HCT116 (cell line): ENCODE results near the gene EIF4E1B. TPM values are rescaled to one million over a fixed set of nuclear protein-coding genes. Genes with fewer than 3 reads are reported as not detected.

Experiments
- ATAC-seq: fragments of 200-7000 bp; cut with Tn5 transposase; 2 replicates; pipeline ENCODE4 v1.9.1; 2020; ENCODE audit warnings: mild to moderate bottlenecking, moderate library complexity
- BruUV-seq: library from RNA; stranded (reverse); fragments of 400-500 nt; replicated peaks from 2 replicates; lab custom pipeline; 2021; lab: Mats Ljungman, UMichigan
- CTCF ChIA-PET: fragments of 300-600 bp; sonication (Branson Sonifier 250); formaldehyde crosslinking; loops from one replicate; lab custom pipeline; 2021; ENCODE audit warnings: antibody characterized with exemption; lab: Charles Lee
- POLR2A ChIA-PET: fragments of 300-600, 350-600 bp; sonication (Branson Sonifier 250); formaldehyde crosslinking; loops from one replicate; lab custom pipeline; 2021; ENCODE audit warnings: antibody characterized with exemption; lab: Charles Lee
- RAD21 ChIA-PET, 2 experiments: fragments of 300-600 bp; sonication (Branson Sonifier 250); formaldehyde crosslinking; loops; one replicate each; lab custom pipeline; 2023; ENCODE audit warnings: low total read pairs in 2 of 2; ENCODE audit not compliant: uncharacterized antibody in 2 of 2, unreplicated experiment in 2 of 2, low non-redundant PET in 1 of 2; lab: Charles Lee
- DNase-seq: peaks from one replicate; pipeline ENCODE4 v3.0.0-alpha.2; 2010; ENCODE audit warnings: low read depth, low spot score
- H2AFZ ChIP-seq: fragments of 200-600 bp; shearing (Covaris generic), sonication (generic); 2 replicates; pipeline ENCODE4 v1.6.1; 2017; ENCODE audit warnings: low read depth, mixed run types, mixed read lengths, antibody characterized with exemption, low read length; ENCODE audit not compliant: poor library complexity, severe bottlenecking
- H3K27ac ChIP-seq: 2 replicates; pipeline ENCODE4 v1.5.1; 2012; ENCODE audit warnings: low read depth, low read length
- H3K27me3 ChIP-seq: fragments of 200-600 bp; sonication (generic); 2 replicates; pipeline ENCODE4 v1.6.1; 2016; ENCODE audit warnings: mixed run types, low read length, mixed read lengths; ENCODE audit not compliant: insufficient read depth
- H3K36me3 ChIP-seq, 2 experiments: fragments of 200-500 bp in 1 of 2; fragments of 200-600 bp in 1 of 2; sonication (Bioruptor generic) in 1 of 2; sonication (generic) in 1 of 2; 2 replicates each; pipeline versions ENCODE4 v1.5.1 to v1.6.1; 2014 to 2016; ENCODE audit warnings: low read length in 2 of 2, inconsistent platforms in 1 of 2, mixed read lengths in 1 of 2, mixed run types in 1 of 2; ENCODE audit not compliant: insufficient read depth in 2 of 2, control insufficient read depth in 1 of 2
- H3K4me1 ChIP-seq, 2 experiments: fragments of 200-600 bp in 1 of 2; sonication (generic) in 1 of 2; 2 replicates each; pipeline versions ENCODE4 v1.5.1 to v1.6.1; 2012 to 2017; ENCODE audit warnings: low read length in 2 of 2, inconsistent platforms in 1 of 2, mild to moderate bottlenecking in 1 of 2, mixed read lengths in 1 of 2, mixed run types in 1 of 2, moderate library complexity in 1 of 2; ENCODE audit not compliant: insufficient read depth in 2 of 2, control insufficient read depth in 1 of 2
- H3K4me2 ChIP-seq: fragments of 200-600 bp; sonication (generic); 2 replicates; pipeline ENCODE4 v1.6.1; 2017; ENCODE audit warnings: mixed run types, low read length, mixed read lengths
- H3K4me3 ChIP-seq, 2 experiments: fragments of 200-600 bp in 1 of 2; sonication (generic) in 1 of 2; replicated peaks in 1 of 2; 2 replicates each; pipeline ENCODE4 v1.5.1; 2011 to 2016; ENCODE audit warnings: low read length in 2 of 2, control low read depth in 1 of 2, low read depth in 1 of 2, mild to moderate bottlenecking in 1 of 2, mixed read lengths in 1 of 2, mixed run types in 1 of 2
- H3K79me2 ChIP-seq: fragments of 200-600 bp; sonication (generic); 2 replicates; pipeline ENCODE4 v1.6.1; 2017; ENCODE audit warnings: mild to moderate bottlenecking, mixed run types, low read length, moderate library complexity, mixed read lengths; ENCODE audit not compliant: insufficient read depth
- H3K9ac ChIP-seq: fragments of 200-600 bp; sonication (generic); 2 replicates; pipeline ENCODE4 v1.6.1; 2016; ENCODE audit warnings: low read length, mixed read lengths
- H3K9me2 ChIP-seq: fragments of 200-600 bp; sonication (generic), shearing (Covaris generic); 2 replicates; pipeline ENCODE4 v1.6.1; 2017; ENCODE audit warnings: mixed run types, mild to moderate bottlenecking, moderate library complexity; ENCODE audit not compliant: insufficient read depth
- H3K9me3 ChIP-seq, 2 experiments: fragments of 200-500 bp in 1 of 2; fragments of 200-600 bp in 1 of 2; sonication (Bioruptor generic) in 1 of 2; sonication (generic) in 1 of 2; 2 replicates each; pipeline ENCODE4 v1.6.1; 2014 to 2017; ENCODE audit warnings: low read length in 2 of 2, mixed read lengths in 2 of 2, inconsistent platforms in 1 of 2, low read depth in 1 of 2, mild to moderate bottlenecking in 1 of 2, mixed run types in 1 of 2, moderate library complexity in 1 of 2; ENCODE audit not compliant: control insufficient read depth in 1 of 2, insufficient read depth in 1 of 2
- H4K20me1 ChIP-seq: fragments of 200-600 bp; sonication (generic), shearing (Covaris generic); 2 replicates; pipeline ENCODE4 v1.6.1; 2017; ENCODE audit warnings: mixed run types, mild to moderate bottlenecking, moderate library complexity; ENCODE audit not compliant: insufficient read depth
- CBX3 ChIP-seq: IDR thresholded peaks from 2 replicates; pipeline ENCODE4 v1.6.1; 2012; ENCODE audit warnings: low read depth
- CEBPB ChIP-seq: IDR thresholded peaks from 2 replicates; pipeline ENCODE4 v1.6.1; 2012; ENCODE audit warnings: low read depth
- EGR1 ChIP-seq: IDR thresholded peaks from 2 replicates; pipeline ENCODE4 v1.6.1; 2012; ENCODE audit warnings: low read depth
- ELF1 ChIP-seq: IDR thresholded peaks from 2 replicates; pipeline ENCODE4 v1.6.1; 2012; ENCODE audit warnings: low read depth, borderline replicate concordance
- EZH2 ChIP-seq: fragments of 200-600 bp; sonication (generic); IDR thresholded peaks from 2 replicates; pipeline ENCODE4 v1.6.1; 2017; ENCODE audit warnings: antibody characterized with exemption, mixed run types
- EZH2phosphoT487 ChIP-seq: fragments of 200-600 bp; IDR thresholded peaks from 2 replicates; pipeline ENCODE4 v1.6.1; 2018; ENCODE audit warnings: antibody characterized with exemption, borderline replicate concordance
- JUND ChIP-seq: IDR thresholded peaks from 2 replicates; pipeline ENCODE4 v1.6.1; 2012
- POLR2A ChIP-seq: IDR thresholded peaks from 2 replicates; pipeline ENCODE4 v1.7.0; 2011; ENCODE audit warnings: borderline replicate concordance; ENCODE audit not compliant: insufficient read depth, insufficient read length; ENCODE audit errors: extremely low read depth
- RAD21 ChIP-seq: IDR thresholded peaks from 2 replicates; pipeline ENCODE4 v1.6.1; 2012; ENCODE audit warnings: low read depth, mild to moderate bottlenecking
- SIN3A ChIP-seq: IDR thresholded peaks from 2 replicates; pipeline ENCODE4 v1.6.1; 2012; ENCODE audit warnings: low read depth
- SP1 ChIP-seq: IDR thresholded peaks from 2 replicates; pipeline ENCODE4 v1.6.1; 2012; ENCODE audit warnings: low read depth
- SRF ChIP-seq: IDR thresholded peaks from 2 replicates; pipeline ENCODE4 v1.6.1; 2012; ENCODE audit warnings: low read depth
- TCF7L2 ChIP-seq: IDR thresholded peaks from 2 replicates; pipeline ENCODE4 v1.7.0; 2011; ENCODE audit warnings: borderline replicate concordance, inconsistent platforms; ENCODE audit not compliant: insufficient read depth, insufficient read length; ENCODE audit errors: extremely low read depth
- YY1 ChIP-seq: IDR thresholded peaks from 2 replicates; pipeline ENCODE4 v1.6.1; 2011; ENCODE audit warnings: low read length, low read depth, moderate library complexity, mild to moderate bottlenecking; ENCODE audit not compliant: insufficient replicate concordance; ENCODE audit errors: extremely low read depth
- ZNF274 ChIP-seq: fragments of 200-500 bp; sonication (Bioruptor generic); IDR thresholded peaks from 2 replicates; pipeline ENCODE4 v1.6.1; 2014; ENCODE audit warnings: mild to moderate bottlenecking, low read depth, low read length, inconsistent platforms
- intact Hi-C: fragments of 100-400 bp; cut with micrococcal nuclease; formaldehyde crosslinking; loops from 2 replicates; pipeline ENCODE4 v1.10.0; 2022
- total RNA-seq: library from RNA; stranded (reverse); gene quantifications from one replicate; pipeline ENCODE4 v1.2.1, GENCODE V29; 2021; ENCODE audit not compliant: unreplicated experiment
- TF ChIP-seq, protein P1 (sequence below): IDR thresholded peaks from 2 replicates; pipeline ENCODE4 v1.6.1; 2012
- TF ChIP-seq, protein P2 (sequence below): IDR thresholded peaks from 2 replicates; pipeline ENCODE4 v1.6.1; 2012; ENCODE audit warnings: low read depth
- TF ChIP-seq, protein P3 (sequence below), 3 experiments: fragments of 200-600 bp in 1 of 3; sonication (generic) in 1 of 3; IDR thresholded peaks in 2 of 3; conservative IDR thresholded peaks in 1 of 3; 2 replicates each; pipeline ENCODE4 v1.5.1; 2012 to 2017; ENCODE audit warnings: low read depth in 2 of 3, low read length in 2 of 3, antibody characterized with exemption in 1 of 3, borderline replicate concordance in 1 of 3, control low read depth in 1 of 3, mild to moderate bottlenecking in 1 of 3, mixed read lengths in 1 of 3, mixed run types in 1 of 3, moderate library complexity in 1 of 3; ENCODE audit not compliant: insufficient read depth in 1 of 3

The EIF4E1B gene
- total RNA-seq, 1 experiment from 2014 or later, result 0.07 TPM

DNA sequence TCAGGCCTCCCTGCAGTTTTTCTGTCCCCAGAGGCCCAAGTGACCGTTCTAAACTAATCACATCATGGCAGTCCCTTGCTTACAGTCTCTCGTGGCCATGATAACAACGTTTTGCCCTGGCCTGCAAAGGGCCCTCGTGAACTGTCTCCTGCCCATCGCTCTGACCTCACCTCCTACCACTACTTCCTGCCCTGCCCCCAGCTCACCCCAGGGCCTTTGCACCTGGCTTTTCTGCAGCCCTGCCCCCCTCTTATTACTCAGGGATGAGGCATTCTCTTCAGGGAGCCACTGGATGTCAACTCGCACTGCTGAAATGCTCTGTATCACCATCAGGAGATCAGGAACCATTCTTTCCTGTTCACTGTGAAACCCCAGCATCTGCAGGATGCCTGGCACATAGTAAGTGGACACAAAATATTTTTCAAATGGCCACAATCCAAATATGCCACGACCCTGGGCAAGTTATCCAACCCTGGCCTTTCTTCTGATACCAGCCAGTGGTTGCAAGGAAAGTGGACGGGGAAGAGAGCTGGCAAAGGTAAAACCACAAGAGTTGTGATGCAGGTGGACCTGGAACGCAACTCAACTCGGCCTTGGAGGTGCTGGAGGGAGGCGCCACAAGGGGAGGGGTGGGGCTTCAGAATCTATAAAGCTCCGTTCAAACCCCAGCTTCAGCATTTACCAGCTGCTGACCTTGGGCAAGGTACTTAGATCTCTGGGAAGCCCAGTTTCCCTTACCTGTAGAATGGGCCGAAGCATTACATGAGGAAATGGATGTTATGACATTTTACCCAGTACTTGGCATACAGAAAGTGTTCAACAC is 1.9 kb upstream of the EIF4E1B start:
- Histone ChIP-seq H3K4me2 (peak overlapping the region; percentile 21; the same call in 1 of the 2 replicates), H3K9ac (no peak overlapping the region), H2AFZ (no peak overlapping the region), H3K9me3 (no peaks in the 10 kb centered on the region), H3K79me2 (no peaks in the 10 kb centered on the region)
- ATAC-seq, result no peak
- CTCF ChIA-PET, result no interaction called here
- no peak for TF ChIP-seq EZH2phosphoT487
- TF ChIP-seq, protein P1, sequence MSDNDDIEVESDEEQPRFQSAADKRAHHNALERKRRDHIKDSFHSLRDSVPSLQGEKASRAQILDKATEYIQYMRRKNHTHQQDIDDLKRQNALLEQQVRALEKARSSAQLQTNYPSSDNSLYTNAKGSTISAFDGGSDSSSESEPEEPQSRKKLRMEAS, result no peak
- TF ChIP-seq CEBPB, result no peak
- TF ChIP-seq POLR2A, result no peak
- TF ChIP-seq JUND, result no peak
- TF ChIP-seq EZH2, result no peak
- TF ChIP-seq CBX3, result no peak
- no peak for TF ChIP-seq EGR1
- no peak for TF ChIP-seq ELF1
- TF ChIP-seq, protein P2, sequence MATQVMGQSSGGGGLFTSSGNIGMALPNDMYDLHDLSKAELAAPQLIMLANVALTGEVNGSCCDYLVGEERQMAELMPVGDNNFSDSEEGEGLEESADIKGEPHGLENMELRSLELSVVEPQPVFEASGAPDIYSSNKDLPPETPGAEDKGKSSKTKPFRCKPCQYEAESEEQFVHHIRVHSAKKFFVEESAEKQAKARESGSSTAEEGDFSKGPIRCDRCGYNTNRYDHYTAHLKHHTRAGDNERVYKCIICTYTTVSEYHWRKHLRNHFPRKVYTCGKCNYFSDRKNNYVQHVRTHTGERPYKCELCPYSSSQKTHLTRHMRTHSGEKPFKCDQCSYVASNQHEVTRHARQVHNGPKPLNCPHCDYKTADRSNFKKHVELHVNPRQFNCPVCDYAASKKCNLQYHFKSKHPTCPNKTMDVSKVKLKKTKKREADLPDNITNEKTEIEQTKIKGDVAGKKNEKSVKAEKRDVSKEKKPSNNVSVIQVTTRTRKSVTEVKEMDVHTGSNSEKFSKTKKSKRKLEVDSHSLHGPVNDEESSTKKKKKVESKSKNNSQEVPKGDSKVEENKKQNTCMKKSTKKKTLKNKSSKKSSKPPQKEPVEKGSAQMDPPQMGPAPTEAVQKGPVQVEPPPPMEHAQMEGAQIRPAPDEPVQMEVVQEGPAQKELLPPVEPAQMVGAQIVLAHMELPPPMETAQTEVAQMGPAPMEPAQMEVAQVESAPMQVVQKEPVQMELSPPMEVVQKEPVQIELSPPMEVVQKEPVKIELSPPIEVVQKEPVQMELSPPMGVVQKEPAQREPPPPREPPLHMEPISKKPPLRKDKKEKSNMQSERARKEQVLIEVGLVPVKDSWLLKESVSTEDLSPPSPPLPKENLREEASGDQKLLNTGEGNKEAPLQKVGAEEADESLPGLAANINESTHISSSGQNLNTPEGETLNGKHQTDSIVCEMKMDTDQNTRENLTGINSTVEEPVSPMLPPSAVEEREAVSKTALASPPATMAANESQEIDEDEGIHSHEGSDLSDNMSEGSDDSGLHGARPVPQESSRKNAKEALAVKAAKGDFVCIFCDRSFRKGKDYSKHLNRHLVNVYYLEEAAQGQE, result no peak
- TF ChIP-seq, protein P3, sequence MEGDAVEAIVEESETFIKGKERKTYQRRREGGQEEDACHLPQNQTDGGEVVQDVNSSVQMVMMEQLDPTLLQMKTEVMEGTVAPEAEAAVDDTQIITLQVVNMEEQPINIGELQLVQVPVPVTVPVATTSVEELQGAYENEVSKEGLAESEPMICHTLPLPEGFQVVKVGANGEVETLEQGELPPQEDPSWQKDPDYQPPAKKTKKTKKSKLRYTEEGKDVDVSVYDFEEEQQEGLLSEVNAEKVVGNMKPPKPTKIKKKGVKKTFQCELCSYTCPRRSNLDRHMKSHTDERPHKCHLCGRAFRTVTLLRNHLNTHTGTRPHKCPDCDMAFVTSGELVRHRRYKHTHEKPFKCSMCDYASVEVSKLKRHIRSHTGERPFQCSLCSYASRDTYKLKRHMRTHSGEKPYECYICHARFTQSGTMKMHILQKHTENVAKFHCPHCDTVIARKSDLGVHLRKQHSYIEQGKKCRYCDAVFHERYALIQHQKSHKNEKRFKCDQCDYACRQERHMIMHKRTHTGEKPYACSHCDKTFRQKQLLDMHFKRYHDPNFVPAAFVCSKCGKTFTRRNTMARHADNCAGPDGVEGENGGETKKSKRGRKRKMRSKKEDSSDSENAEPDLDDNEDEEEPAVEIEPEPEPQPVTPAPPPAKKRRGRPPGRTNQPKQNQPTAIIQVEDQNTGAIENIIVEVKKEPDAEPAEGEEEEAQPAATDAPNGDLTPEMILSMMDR (IDR thresholded peaks at IDR 0.05 in 2 of 3, conservative IDR thresholded peaks at IDR 0.05 in 1 of 3; ENCODE audit: borderline replicate concordance in 1 of 3, insufficient read depth in 1 of 3, low read depth in 2 of 3, low read length in 2 of 3), result no peak
- no peak for TF ChIP-seq SIN3A
- TF ChIP-seq RAD21, result no peak
- no peak for TF ChIP-seq SP1
- TF ChIP-seq ZNF274, result no peak
- TF ChIP-seq SRF, result no peak
- TF ChIP-seq TCF7L2, result no peak
- TF ChIP-seq YY1, result no peak
- TF ChIP-seq, all 23 proteins: peak for 0
- peaks cover 0 to 18% of the 10 kb centered on the region in 2 experiments; a peak in 2 of 4 replicates for H3K4me1 ChIP-seq
- H3K27me3 ChIP-seq, result peaks cover 2% of the 10 kb centered on the region; the same call in 1 of the 2 replicates
- no peaks in the 10 kb centered on the region for H3K9me2 ChIP-seq
- no peaks in the 10 kb centered on the region for H4K20me1 ChIP-seq
- H3K36me3 ChIP-seq, result no peaks in the 10 kb centered on the region
- intact Hi-C loops, result no loop called here
- POLR2A ChIA-PET, result no interaction called here
- RAD21 ChIA-PET, result no interaction called here
- BruUV-seq, result no TSS peak
- H3K27ac ChIP-seq, result no peak overlapping the region
- H3K4me3 ChIP-seq, result no peak overlapping the region
- no peak for DNase-seq
